GM18873 (cell line): Measurements from ENCODE around the gene MRGPRE.
"Not testable (repeated sequence)": the region's sequence is repeated elsewhere in the genome, so short reads cannot be mapped to it uniquely, and the experiment has no call there.

Experiments used
- ATAC-seq: cut with Tn5 transposase; IDR thresholded peaks from one replicate; pipeline ENCODE4 v1.9.1; 2021; ENCODE audit warnings: mild to moderate bottlenecking, moderate library complexity, moderate number of reproducible peaks; ENCODE audit not compliant: unreplicated experiment, low FRiP score

MRGPRE gene

GRCh38 chr11:3231851-3232744 lies at the start of gene MRGPRE:
Gene MRGPRE, minus strand, starts transcription at chr11:3232417. Its CDS starts 3,618 bp downstream, at chr11:3228799.
- no peak for ATAC-seq

DNA sequence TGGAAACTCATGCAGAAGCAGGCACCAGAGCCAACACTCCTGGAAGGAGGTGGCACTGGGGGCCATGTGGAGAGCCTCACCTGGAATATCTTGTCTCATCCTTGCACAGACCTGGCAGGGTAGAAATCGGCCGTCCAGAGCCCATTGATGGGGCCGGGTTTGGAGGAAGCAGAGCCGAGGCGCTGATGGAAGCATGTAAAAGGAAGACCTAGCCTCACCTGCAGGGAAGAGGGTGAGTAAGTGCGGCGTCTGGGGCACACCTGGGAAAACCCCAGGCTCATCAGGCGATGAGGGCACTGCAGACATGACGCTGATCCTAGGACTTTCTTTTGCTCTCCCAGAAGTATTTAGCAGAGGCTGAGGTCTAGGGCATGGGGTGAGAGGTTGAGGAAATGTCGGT lies 48.9 kb upstream of the MRGPRE start:
- ATAC-seq = not testable (repeated sequence)

DNA sequence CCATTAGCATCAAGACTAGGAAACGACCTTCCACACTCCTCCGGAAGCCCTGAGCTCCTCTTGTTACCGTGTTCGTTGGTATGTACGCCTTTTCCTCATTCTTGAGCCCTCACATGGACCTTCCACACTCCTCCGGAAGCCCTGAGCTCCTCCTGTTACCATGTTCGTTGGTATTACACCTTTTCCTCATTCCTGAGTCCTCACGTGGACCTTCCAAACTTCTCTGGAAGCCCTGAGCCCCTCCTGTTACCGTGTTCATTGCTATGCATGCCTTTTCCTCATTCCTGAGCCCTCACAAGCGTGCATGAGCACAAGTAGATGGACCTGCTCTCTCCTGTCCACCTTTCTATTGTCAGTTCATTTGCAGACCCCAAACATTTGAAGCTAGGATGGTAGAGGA lies 48.4 kb upstream of the MRGPRE start:
- not testable (repeated sequence) for ATAC-seq

DNA sequence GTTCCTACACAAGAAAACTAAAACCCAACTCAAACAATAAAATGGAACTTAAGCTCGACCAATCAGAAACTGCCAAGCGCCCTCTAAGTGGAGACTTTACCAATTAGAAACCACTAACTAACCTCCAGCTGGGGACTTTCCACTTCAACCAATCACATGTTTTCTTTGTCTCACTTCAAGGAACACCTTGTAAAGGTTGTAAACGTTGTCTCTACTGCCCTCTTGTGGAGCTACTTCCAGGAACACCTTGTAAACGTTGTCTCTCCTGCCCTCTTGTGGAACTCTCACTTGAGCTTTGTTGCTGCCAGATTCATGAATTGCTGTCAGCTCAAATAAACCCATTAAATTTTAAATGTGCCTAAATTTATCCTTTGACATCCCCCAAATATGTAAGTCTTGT lies 46.7 kb upstream of the MRGPRE start:
- ATAC-seq = not testable (repeated sequence)

GRCh38 chr11:3273629-3274028 lies 41.4 kb upstream of the MRGPRE start:
- ATAC-seq = not testable (repeated sequence)

DNA sequence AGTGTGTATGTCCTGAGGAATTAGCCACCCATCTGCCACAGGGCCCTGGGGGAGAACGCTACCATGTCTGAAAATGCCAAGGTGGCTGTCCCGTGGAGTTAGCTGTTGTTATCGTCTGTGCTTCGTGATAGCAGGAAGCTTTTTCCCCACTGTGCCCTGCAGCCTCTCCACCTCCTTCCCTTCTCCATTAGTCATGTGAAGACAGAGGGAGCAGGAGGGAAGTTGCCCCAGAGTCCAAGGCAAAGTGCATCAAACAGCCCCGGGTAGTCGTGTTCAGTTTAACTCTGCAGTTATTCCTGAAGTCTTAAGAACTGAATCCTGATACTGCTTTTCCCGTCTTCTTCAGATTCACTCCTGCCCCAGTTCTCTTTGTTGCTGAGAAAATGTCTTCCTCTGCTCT lies 30.3 kb upstream of the MRGPRE start:
- not testable (repeated sequence) for ATAC-seq

DNA sequence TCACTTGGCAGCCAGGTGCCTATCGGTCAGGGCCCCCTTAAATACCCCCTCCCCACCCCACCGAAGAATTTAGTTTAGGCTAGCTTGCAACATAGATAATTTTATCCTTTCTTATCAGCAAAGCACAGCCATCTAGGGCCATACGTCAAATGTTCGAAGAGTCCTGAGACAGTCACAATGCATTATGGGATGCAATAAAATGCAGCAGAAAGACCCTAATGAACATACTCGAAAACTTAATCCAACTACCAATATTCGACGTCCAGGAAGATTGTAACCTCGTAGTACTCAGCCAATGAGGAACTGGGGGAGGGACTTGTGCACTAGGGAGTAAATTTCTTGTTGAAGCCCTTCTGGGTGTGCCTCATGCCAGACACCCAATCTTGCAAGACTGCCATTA lies 29.6 kb upstream of the MRGPRE start:
- not testable (repeated sequence) for ATAC-seq

GRCh38 chr11:3257509-3257908 lies 25.3 kb upstream of the MRGPRE start:
- not testable (repeated sequence) for ATAC-seq

DNA sequence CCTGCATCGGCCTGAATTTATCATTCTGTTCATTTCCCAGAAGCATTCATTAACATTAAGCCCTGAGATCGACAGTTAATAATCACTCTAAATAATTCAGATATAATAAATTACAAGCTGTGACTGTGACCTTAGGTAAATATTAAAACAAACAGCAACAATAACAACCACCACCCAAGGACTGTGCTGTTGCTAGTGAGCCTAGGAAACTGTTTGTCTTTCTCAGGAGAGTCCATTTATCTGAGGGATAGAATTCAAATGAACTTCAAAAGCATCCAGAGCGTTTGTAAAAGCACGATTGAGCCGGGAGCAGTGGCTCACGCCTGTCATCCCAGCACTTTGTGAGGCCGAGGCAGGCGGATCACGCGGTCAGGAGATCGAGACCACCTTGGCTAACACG lies 23.0 kb upstream of the MRGPRE start:
- not testable (repeated sequence) for ATAC-seq

- ATAC-seq = not testable (repeated sequence)
These were observed 22.6 kb upstream of the MRGPRE start for GRCh38 chr11:3254773-3255172.

DNA sequence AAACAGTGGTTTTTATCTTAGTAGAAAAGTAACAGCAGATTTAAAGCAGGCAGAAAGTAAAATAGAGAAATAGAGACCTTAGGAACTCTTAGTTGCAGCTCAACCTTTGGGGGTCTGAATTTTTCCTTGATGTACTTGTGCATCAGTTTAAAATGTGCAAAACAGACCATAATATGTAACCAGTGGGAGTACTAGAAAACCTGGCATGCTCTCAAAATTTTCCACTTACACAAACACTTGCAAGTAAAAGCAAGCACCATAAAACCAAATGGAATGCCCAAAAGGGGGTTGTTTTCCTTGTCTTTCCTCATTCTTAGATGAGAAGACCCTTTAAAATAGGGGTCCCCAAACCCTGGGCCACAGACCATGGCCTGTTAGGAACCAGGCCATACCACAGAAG lies 12.9 kb upstream of the MRGPRE start:
- no peak for ATAC-seq

GRCh38 chr11:3243880-3244279 lies 11.7 kb upstream of the MRGPRE start:
- no peak for ATAC-seq

GRCh38 chr11:3237119-3237518 lies 4.9 kb upstream of the MRGPRE start:
- ATAC-seq = no peak

DNA sequence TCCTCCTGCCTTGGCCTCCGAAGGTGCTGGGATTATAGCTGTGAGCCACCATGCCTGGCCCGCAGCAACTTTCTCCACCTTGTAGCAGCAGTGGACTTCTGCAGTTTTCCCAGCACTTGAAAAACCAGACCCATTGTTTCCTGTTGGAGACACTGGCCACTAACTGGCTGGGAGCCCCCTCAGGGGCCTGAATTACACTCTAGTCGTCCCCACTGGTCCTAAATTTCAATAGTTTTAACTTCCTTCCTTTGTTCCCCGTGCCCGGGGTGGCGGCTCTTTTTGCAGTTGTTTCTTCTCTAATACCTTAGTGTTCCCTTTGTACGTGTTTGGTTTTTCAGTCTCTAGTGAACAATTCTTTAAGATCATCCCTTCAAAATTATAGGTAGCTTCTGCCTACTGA lies 2.6 kb upstream of the MRGPRE start:
- no peak for ATAC-seq

DNA sequence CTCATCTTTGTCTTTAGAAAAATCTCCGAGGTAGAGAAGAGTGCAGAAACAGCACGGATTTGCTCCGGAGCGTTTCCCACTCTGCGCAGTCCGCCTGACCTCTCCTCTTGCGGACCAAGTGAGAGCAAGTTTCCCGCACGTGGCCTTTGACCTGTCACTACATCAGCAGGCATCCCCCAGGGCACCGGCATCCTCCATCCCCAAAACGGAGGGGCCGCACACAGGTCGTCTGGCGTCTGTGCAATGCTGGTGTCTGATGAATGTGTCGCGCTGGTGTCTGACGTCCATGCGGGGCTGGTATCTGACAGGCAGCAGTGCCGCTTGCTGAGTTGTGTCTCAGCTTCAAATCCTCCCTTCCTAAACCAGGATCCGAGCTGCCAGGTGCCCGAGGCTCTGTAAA lies 739 bp upstream of the MRGPRE start:
- ATAC-seq = no peak

DNA sequence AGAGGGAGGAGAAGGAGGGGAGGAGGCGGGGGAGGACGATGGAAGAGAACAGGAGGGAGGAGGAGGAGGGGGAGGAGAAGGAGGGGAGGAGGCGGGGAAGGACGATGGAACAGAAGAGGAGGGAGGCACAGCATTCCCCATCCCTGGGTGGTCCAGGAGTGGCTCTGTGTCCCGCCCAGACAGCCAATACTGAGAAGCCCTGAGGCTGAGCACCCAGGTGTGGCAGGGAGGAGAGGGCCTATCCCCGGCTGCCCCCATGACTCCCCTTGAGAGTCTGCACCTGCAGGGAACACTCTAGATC lies 717 bp downstream of the MRGPRE start:
- ATAC-seq = no peak

- ATAC-seq = no peak
These were observed 1.3 kb downstream of the MRGPRE start for GRCh38 chr11:3230636-3231549.

GRCh38 chr11:3229673-3230630 lies 2.3 kb downstream of the MRGPRE start:
- ATAC-seq = no peak

GRCh38 chr11:3228445-3228829 lies 3.8 kb downstream of the MRGPRE start:
- no peak for ATAC-seq
